ENCODE results near the gene PYROXD2.
A peak's percentile ranks its signal among the peaks of the same experiment; 100 is the strongest.

The PYROXD2 gene

GRCh38 chr10:98414932-98415730 is at the start of gene PYROXD2:
PYROXD2 (minus strand) TSS chr10:98415182; CDS start chr10:98415135, 47 bp downstream.
- DNase-seq, result peak; percentile 38

- no peak for DNase-seq
These were observed 49.2 kb upstream of the PYROXD2 start for GRCh38 chr10:98463976-98464754.

GRCh38 chr10:98463016-98463415 is 48.0 kb upstream of the PYROXD2 start:
- DNase-seq, result no peak

GRCh38 chr10:98461500-98461842 is 46.5 kb upstream of the PYROXD2 start:
- no peak for DNase-seq

GRCh38 chr10:98460837-98461499 is 46.0 kb upstream of the PYROXD2 start:
- no peak for DNase-seq

GRCh38 chr10:98458809-98459784 is 44.1 kb upstream of the PYROXD2 start:
- DNase-seq, result no peak

GRCh38 chr10:98457721-98458120 is 42.7 kb upstream of the PYROXD2 start:
- DNase-seq, result no peak

GRCh38 chr10:98456686-98457482 is 41.9 kb upstream of the PYROXD2 start:
- DNase-seq, result no peak

GRCh38 chr10:98456043-98456570 is 41.1 kb upstream of the PYROXD2 start:
- DNase-seq, result no peak

GRCh38 chr10:98453729-98454128 is 38.7 kb upstream of the PYROXD2 start:
- no peak for DNase-seq

- DNase-seq, result no peak
These were observed 35.6 kb upstream of the PYROXD2 start for GRCh38 chr10:98450618-98451017.

GRCh38 chr10:98449287-98449686 is 34.3 kb upstream of the PYROXD2 start:
- DNase-seq, result no peak

- DNase-seq, result peak; percentile 88
These were observed 31.8 kb upstream of the PYROXD2 start, which contains the start of gene HPS1 for GRCh38 chr10:98446661-98447221. HPS1 (minus strand) TSS chr10:98446935; CDS start chr10:98443240, 3,695 bp downstream.

- DNase-seq, result peak; percentile 45
These were observed 31.2 kb upstream of the PYROXD2 start for GRCh38 chr10:98446151-98446660.

- no peak for DNase-seq
These were observed 30.3 kb upstream of the PYROXD2 start for GRCh38 chr10:98445200-98445812.

GRCh38 chr10:98444314-98445006 is 29.5 kb upstream of the PYROXD2 start:
- no peak for DNase-seq

GRCh38 chr10:98438715-98439114 is 23.7 kb upstream of the PYROXD2 start:
- DNase-seq, result no peak

GRCh38 chr10:98436704-98437103 is 21.7 kb upstream of the PYROXD2 start:
- no peak for DNase-seq

- no peak for DNase-seq
These were observed 20.2 kb upstream of the PYROXD2 start for GRCh38 chr10:98435178-98435577.
